DOHH2 (cell line): ENCODE results near the gene WDFY3.

Source experiments
- CTCF ChIP-seq: fragments of 200-600 bp; sonication (generic); IDR thresholded peaks from one replicate; pipeline ENCODE4 v1.5.1; 2014; ENCODE audit warnings: antibody characterized with exemption, mild to moderate bottlenecking, low read depth, low read length; ENCODE audit not compliant: poor library complexity, severe bottlenecking
- EZH2phosphoT487 ChIP-seq: fragments of 200-600 bp; sonication (generic); IDR thresholded peaks from 2 replicates; pipeline ENCODE4 v1.6.1; 2017; ENCODE audit warnings: borderline replicate concordance, mild to moderate bottlenecking, antibody characterized with exemption, low read length, moderate library complexity, mixed read lengths

- TF ChIP-seq CTCF: no peak
- TF ChIP-seq EZH2phosphoT487: no peak
These were observed 288.5 kb downstream of the WDFY3 start for GRCh38 chr4:84677995-84678394.
